T-helper 22 cell (primary cell): ENCODE measurements around the gene LCLAT1.
"Not testable (repeated sequence)": the region's sequence is repeated elsewhere in the genome, so short reads cannot be mapped to it uniquely, and the experiment has no call there.

Source experiments
- DNase-seq: peaks from one replicate; pipeline ENCODE4 v3.0.0-alpha.2; 2020; ENCODE audit warnings: low read depth

Gene LCLAT1

DNA sequence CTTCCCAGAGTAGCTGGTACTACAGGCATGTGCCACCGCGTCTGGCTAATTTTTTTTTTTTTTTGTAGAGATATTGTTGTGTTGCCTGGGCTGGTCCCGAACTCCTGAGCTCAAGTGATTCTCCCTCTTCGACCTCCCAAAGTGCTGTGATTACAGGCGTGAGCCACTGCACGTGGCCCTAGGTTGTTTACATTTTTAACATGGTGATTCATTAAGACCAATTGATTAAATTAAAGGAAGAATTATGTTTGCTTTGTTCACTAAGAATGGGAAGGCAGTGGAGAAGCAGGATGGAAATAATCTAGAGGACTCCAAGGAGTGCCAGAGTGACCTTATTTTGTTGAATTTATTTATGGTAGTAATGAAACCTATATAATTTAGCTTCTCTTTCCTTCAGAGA lies 7.5 kb downstream of the LCLAT1 start:
- DNase-seq: no peak

DNA sequence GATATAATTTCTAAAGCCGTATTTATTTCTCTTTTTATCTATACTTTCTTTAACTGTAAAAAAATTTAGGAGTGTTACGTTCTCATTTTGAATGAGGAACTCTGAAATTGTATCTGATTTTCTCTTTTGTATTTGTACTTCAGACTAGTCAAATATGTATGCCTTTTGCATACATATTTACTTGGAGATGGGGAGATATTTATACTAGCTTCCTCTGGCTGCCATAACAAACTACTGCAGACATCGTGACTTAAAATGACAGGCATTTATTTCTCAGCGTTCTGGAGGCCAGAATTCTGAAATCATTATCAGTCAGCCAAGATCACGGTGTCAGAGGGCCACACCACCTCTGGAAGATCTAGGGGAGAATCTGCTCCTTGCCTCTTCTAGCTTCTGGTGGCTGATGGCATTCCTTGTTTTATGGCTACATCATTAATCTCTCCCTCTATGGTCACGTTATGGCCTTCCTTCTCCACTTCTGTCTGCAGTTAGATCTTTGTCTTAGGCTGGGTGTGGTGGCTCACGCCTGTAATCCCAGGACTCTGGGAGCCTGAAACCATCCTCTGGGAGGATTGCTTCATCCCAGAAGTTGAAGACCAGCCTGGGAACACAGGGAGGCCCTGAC lies 8.2 kb downstream of the LCLAT1 start:
- DNase-seq: no peak

DNA sequence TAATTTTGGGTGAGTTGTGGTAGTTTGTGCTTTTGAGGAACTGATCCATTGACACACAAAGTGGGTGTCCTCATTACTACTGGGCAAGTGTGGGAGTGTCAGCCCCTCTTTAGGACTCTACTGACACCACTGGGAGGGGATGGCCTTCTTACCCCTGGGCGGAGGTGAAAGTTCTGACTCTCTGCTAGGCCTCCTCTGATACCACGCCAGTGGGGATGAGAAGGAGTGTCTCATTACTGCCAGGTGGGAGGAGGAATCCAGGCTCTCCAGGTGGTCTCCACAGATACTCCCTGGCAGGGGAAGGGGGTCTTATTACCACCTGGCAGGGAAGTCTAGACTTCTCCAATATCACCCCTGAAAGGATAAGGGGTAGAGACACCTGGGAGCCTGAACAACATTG lies 9.1 kb downstream of the LCLAT1 start:
- no peak for DNase-seq

DNA sequence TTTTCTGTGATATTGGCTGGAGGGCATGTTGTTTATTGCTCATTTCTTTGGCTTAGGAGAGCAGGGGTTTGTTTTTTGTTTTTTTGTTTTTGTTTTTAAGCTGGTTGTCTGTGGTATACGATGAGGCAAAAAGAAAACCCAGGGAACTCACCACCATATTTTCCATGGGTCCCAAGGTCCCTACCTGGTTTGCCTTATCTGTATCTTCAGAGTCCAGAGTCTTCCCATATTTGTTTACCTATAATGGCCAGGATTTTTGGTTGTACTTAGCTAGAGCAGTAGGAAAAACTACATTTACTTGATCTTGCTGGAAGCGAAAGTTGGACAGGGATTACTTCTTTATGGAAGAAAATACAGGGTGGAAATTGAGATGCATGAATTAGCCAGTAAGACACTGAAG lies 9.5 kb downstream of the LCLAT1 start:
- no peak for DNase-seq

DNA sequence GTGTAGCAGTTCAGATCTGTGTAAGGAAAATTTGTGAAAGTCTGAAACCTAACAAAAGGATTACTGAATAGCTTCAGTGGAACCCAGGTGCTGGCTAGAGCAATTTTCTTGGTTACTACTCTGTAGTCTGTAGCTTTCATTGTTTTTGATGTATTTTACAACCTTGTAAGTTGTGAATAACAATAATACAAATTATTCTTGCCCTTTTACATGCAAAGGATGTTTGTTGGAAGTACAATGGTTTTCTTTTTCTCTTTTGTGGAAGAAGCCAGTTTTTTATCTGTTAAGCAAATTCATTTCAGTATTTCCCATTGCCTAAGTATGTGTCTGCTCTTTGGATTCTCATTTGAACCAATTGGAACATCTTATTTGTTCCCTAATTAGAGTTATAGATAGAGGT lies 10.2 kb downstream of the LCLAT1 start:
- DNase-seq: no peak

DNA sequence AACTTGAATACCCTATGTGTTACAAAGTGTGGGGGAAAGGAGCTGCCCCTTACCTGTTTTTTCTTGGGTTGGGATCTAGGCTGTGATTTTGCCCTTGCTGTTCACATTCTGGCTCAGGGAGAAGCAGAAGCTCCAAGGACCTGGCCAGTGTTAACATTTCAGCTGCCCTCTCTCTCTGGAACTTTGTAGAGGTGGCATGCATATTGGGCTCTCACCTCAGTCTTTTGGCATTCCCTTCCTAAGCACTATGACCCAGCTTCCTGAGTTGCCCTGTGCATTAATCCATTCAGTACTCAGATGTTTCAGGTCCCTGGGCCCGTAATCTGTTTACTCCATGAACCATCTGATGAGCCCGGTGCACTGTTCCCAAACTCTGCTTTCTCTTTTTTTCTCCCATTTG lies 12.1 kb downstream of the LCLAT1 start:
- DNase-seq: no peak

DNA sequence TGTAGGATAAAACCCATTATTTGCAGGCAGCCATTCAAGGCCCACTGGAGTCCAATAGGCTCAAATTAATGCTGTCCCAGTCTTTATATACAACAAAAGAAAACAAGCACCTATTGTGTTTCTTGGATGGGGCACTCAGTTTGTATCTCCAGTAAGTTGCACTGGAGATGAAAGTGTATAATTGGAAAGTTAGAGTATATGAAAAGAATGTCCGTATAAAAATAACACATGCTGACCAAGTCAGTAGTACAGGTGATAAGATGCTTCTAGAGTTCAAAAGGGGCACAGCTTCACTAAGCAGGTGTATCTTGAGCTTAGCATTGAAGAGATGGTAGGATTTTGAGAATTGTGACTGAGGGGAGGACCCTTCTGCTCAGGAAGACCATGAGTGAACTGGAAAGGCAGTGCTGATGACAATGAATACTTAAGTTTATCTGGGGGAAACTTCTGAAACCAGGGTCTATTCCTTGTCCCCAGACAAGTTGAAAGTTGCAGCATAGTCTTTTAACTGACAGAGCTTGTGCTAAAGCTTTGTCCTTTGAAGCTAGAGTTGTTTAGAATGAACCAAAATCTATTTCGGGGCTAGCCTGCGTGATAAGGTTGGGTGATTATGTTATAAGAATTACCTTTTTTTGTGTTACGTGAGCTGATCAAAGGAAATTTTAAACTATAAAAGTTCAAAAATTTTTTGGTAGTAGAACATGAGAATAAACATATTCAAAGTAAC lies 15.2 kb downstream of the LCLAT1 start:
- DNase-seq: no peak

DNA sequence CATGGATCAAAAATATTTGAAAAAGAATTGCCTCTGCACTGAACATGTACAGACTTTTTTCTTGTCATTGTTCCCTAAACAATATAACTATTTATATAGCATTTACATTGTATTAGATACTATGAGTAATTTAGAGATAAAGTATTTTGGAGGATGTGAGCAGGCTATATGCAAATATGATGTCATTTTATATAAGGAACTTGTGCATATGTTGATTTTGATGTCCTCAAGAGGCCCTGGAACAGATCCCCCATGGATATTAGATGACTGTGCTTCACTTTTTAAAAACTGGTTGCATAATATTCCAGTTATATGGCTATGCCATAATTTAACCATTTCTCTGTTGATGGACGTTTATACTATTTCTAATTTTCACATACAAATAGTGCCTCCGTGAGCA lies 16.5 kb downstream of the LCLAT1 start:
- DNase-seq: no peak

DNA sequence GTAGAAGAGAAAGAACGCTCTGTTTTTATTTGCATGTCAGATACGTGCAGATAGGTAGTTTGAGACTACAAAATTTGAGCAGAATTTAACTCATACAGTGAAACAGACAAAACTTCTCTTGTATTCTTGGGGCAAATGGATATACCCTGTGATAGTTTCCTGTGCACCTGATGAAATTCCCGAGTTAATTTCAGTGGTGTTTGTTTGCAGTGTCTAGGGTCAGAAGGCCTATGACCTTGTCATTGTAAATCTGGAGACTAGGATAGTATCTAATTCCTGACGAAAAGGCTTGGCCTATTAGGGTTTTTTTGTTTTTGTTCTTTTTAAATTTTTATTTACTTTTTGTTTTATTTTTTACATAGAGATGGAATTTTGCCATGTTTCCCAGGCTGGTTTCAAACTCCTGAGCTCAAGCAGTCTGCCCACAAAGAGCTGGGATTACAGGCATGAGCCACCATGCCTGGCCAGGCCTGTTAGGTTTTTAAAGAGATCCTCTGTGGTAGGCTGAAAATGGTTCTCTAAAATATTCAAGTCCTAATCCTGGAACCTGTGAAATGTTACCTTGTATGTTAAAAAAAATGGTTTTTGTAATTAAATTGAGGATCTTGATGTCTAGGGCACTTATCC lies 17.6 kb downstream of the LCLAT1 start:
- DNase-seq: no peak

DNA sequence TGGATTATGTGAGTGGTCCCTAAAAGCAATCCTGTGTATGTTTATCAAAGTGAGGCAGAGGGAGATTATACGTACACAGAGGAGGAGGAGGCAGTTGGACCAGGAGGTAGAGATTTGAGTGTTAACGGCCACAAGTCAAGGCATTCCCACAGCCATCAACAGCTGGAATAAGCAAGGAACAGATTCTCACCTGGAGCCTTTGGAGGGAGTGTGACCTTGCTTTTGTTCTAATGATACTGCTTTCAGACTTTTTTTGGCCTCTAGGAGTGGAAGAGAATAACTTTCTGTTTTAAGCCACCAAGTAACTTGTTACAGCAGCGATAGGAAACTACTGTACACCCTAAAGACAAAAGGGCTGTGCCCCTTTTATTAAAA lies 18.1 kb downstream of the LCLAT1 start:
- DNase-seq: no peak

DNA sequence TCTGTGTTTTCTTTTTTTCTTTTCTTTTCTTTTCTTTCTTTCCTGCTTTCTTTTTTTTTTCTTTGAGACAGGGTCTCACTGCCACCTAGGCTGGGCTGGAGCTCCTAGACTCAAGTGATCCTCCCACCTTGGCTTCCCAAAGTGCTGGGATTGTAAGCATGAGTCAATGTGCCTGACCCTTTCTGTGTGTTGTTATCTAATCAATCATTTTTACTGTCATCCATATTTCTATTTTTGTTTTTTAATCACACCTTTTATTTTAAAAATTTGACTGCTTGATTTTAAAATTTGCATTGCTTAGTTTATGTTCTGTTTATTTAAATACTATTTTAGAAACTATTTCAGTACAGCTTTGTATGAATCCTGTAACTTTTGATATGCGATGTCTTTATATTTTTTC lies 19.2 kb downstream of the LCLAT1 start:
- DNase-seq: no peak

DNA sequence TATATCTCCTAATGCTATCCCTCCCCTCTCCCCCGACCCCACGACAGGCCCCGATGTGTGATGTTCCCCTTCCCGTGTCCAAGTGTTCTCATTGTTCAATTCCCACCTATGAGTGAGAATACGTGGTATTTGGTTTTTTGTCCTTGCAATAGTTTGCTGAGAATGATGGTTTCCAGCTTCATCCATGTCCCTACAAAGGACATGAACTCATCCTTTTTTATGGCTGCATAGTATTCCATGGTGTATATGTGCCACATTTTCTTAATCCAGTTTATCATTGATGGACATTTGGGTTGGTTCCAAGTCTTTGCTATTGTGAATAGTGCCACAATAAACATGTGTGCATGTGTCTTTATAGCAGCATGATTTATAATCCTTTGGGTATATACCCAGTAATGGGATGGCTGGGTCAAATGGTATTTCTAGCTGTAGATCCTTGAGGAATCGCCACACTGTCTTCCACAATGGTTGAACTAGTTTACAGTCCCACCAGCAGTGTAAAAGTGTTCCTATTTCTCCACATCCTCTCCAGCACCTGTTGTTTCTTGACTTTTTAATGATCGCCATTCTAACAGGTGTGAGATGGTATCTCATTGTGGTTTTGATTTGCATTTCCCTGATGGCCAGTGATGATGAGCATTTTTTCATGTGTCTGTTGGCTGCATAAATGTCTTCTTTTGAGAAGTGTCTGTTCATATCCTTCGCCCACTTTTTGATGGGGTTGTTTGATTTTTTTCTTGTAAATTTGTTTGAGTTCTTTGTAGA lies 20.2 kb downstream of the LCLAT1 start:
- DNase-seq: not testable (repeated sequence)

DNA sequence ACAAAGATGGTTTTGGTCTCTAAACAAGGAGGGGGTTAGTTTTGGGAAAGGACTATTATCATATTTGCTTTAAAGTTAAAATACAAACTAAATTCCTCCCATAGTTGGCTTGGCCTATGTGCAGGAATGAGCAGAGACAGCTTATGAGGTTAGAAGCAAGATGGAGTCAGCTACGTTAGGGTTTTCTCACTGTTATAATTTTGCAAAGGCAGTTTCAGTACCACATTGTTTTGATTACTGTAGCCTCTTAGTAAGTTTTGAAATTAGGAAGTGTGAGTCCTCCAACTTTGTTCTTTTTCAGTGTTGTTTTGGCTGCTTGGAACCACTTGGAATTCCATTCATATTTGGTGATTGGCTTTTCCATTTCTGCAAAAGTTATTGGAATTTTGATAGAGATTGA lies 23.4 kb downstream of the LCLAT1 start:
- DNase-seq: no peak

DNA sequence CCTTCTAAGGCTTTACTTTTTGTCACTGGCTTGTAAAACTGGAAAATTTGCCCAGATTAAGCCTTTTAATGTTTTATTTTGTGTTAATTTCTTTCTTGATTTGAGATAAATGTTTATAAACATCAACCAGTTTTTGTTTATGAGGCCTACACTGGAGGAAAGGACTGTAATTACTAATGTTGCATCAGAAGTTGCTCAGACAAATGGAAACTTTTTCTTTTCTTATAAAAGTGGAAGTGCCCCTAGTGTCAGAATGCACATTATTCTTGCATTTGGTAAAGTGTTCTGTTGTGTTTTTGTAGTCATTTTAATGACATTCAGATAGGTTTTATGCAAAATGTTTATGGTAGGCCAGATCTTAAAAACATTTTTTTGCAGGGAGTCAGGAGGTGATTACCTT lies 25.3 kb downstream of the LCLAT1 start:
- DNase-seq: no peak

DNA sequence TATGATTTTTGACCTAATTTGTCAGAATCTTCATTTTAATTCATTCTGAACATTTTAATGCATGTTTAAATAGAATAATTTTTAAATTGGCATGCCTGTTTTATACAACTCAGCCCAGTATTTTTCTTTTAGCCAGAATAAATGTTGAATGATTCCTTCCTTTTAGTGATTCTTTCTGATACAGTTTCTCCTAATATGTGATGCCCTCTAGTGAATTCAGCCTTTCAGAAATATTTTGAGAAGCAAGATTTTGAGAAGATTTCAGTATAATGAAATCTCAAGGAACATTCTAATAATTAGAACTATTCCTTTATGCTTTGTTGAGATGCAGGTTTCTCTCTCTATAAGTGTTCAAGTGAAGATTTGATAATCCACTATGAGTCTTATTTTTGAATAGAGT lies 28.5 kb downstream of the LCLAT1 start:
- no peak for DNase-seq

DNA sequence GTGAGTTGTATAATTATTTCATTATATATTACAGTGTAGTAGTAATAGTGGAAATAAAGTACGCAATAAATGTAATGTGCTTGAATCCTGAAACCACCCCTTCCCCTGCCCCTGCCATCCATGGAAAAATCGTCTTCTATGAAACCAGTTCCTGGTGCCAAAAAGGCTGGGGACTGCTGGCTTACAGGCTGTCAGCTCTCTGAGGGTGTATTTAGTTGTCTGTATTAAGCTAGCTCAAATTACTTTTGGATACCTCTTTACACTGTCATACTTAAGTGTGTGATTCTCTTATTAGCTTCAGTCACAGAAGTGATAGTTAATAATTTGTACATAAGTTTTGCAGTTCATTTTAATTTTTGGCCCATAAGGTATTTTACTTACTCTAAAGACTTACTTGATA lies 29.6 kb downstream of the LCLAT1 start:
- no peak for DNase-seq

DNA sequence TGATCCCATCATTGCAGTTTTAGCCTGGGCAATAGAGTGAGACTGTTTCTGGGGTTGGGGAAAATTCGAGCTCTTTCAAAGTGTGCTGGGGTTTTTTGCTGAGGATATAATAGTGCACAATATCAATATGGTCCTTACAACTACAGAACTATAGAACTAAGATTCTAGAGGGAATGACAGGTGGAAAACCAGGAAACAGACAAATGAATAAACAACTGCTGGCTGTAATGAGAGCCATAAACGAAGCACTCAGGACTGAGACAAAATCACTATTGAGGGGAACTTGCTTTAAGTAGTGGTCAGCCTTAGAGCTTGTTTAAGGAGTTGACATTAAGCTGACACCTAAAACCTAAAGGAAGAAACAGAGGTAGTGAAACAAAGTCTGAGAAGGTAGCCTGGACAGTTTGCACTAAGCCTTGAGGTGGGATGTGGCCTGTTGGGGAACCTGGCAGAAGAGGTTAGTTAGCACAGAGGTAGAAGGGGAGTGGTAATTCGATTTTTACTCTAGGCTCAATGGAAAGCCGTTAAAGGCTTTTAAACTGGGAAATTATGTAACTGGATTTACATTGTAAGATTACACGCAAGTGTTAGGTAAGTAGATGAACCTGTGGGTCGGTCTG lies 33.8 kb downstream of the LCLAT1 start:
- DNase-seq: no peak

DNA sequence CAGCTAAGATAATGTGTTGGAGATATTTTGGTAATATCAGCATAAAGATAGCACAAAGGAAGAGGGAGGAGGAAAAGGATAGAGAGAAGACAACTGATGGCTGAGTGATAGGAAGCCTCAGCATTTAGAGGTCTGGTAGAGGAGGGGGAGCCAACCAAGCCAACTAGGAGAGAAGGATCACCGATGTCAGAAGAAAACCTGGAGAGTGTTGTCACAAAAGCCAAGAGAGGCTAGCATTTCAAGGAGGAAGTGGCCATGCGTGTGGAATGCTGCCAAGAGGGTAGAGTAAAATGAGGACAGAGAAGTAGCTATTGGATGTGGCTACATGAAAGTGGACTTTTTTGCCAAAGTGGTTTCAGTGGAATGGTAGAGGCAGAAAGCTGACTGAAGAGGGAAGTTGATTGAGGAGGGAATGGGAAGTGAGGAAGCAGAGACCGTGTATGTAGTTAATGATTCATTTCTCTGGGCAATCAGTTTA lies 34.3 kb downstream of the LCLAT1 start:
- DNase-seq: no peak

DNA sequence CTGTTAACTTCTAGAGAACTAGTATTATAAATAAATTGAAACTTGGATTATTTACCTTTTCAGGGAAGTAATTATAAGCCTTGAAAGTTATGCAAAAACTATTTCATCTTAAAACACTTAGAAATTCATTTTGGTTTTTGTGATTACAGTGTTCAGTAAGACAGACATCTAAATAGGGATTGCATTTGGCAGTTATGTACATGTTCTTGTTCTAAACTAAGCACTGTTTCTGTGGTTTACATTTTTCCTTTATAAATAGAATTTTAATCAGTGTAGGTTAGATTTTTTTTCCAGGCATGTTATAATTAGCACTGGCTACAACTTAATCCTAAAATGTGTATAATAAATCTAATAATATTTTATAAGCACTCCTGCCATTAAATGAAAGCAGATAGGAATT lies 35.0 kb downstream of the LCLAT1 start:
- no peak for DNase-seq

DNA sequence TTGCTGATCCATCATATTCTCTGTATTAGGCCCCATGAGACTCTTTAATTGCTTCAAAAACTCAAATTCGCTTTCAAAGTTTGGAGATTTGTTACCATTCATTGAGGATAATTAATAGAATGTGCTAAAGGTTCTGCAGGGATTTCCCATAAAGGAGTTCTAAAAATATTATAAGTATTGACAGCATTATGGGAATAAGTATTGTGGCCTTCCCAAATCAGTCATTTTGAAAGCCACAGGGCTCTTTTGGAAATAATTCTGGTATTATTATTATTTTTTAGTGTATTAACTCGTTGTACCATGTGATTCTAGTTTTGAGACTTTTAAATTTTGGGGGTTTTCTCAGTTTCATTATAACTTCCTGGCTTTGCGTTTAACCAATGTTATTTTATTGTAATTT lies 37.1 kb downstream of the LCLAT1 start:
- no peak for DNase-seq

DNA sequence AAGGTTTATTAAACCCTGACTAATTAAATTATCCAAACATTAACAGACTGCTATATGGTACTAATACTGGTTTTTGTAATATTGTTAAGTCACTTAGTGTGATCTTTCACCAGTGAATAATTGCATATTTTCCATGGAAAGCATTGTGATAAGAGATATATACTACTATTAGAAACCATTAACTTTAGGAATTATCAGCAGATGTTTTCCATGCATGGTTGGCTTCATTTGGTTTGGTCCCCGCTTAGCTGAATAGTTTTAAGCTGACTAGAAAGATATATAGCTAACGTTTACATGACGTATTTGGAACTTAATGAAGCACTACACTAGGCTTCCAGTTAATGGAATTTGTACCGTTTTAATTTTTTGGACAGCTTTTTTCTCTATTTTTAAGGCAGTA lies 37.9 kb downstream of the LCLAT1 start:
- no peak for DNase-seq

DNA sequence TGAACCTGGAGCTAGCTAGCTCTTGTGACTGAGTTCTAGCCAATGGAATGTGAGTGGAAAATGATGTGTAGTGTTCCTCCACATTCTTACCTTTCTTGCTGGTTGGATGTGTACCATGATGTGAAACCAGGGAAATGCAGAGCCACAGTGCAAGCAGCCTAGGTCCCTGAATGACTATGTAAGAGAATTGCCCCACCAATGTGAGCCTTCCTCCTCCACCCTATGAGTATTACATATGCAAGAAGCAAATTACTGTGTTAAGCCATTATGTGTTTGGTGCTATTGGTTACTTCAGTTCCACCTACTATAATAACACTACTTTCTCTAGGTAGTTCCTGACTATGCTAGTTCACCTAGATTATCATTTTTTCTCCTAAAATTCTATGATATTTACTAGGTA lies 39.6 kb downstream of the LCLAT1 start:
- DNase-seq: no peak
